ENCODE results near the gene ABCB4.
A peak's percentile ranks its signal among the peaks of the same experiment; 100 is the strongest.

Gene ABCB4

DNA sequence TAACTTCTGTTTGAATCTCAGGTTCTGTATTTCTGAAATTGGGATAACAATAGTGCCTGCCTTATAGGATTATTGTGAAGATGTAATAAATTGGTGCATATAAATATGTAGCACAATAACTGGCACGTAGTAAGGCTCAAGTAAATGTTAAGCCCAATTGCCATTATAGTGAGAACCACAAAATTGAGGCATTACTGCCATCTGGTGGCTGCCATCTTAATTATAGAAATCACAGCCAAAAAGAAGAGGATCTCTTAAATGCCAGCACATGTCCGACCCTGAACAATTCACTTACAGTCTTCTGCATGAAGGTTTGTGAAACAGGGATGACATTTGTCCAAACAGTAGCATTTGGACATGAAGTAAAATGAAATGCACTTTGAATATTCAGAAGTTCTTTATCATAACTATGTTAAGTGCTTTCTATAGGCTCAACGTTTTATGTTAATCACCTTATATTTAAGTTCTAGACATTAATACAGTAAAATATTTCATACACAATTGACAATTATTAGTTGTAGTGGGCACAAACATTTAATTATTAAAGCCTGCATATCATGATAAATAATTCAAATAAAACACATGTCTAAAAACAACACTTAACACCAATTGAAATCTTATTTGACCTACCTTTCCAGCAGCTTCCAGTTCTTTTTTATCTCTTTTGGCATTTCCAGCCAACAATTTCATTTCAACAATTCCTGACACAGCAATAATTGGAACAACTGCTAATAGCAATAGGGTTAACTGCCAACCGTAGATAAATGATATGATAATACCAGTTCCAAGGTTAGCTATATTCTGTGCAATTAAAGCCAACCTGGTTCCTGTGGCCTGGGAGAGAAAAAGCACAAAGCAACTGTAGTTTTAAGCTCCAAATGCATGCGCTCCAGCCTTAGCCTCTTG is 58.5 kb downstream of the ABCB4 start:
- DNase-seq, result peak; percentile 35

DNA sequence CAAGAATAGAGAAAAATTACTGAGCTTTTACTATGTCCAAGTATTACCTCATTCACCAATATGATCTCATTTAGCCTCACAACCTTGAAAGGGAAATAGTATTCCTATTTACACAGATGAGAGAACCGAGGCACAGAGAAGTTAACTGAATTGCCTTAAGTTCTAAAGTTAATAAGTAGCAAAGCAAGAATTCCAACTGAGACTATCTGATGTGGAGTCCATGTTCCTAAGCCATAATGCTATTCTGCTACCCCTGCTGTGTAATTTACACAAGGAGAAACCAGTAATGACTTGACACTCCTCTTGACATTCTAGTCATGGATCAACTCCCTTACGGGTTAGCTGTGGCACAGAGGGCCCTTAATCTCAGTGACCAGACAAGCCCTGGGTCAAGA is 60.7 kb downstream of the ABCB4 start:
- DNase-seq, result no peak

DNA sequence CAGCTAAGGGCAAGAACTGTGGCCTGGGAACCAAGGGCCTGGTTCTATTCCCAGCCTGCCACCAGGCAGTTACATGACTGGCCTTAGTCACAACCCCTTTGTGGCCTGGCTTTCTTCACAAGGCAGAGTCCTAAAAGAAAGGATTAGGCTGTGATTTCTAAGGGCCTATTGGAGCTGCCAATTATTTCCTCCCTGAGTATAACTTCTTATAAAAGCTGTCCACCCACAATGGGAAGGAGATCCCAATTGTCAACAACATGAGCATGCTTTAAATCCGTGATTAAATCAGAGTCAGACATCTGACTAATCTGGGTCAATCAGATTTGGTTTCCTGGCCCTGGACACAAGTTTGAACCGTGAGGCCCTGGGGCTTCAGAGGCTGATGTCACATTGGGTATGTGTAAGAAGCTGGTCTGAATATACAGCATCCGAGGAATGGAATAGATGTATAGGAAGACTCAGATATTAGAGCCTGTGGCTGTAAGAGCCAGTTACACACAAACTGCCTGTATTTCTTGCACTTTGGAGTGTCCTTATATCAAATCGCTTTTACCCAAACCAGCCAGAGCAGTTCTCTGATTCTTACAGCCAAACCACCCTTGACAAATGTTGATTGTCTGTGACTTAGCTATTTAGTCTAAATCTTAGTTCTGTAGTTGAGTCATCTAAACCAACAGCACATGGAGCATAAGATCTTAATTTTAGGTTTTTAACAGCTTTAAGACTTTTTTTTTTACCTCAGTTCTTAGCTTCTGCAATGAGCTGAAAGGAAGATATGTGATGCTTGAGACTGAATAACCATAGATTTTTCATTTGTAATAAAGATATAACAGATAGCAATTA is 61.3 kb downstream of the ABCB4 start:
- DNase-seq, result no peak

DNA sequence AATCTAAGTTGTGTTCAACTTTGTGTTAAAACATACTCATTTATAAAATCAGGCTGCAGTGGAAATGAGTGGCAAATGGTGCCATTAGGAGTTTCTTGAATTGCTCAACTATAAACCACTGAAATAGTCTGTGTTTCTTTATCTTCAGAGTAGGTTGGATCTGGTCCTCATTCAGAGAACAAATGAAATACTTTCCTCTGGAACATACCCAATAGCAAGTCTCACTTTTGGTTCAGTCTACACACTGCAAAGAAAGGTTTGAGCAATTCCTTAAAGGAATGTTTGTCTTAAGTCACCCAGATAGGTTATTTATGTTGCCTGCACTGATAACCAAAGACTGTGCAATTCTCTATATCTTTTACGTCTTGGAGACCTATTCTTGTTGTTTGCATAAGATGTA is 62.5 kb downstream of the ABCB4 start:
- DNase-seq, result no peak

DNA sequence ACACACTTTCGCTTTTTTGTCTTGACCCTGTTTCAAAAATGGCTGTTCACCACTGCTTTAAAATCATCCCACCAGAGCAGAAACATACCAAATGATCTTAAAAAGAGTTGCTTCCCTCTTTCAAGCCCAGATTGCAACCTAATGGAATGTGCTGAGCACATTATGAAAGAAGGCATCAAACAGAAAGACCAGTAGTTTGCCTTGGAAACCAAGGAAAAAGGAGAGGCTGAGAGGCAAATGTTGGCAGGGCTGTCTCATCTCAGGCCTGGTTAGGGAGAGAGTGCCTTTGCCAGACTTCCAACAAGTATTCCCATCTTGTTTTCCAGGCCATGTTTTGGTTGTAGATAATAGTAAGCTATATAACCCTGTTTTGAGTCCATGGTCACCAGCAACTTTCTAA is 64.3 kb downstream of the ABCB4 start:
- no peak for DNase-seq

DNA sequence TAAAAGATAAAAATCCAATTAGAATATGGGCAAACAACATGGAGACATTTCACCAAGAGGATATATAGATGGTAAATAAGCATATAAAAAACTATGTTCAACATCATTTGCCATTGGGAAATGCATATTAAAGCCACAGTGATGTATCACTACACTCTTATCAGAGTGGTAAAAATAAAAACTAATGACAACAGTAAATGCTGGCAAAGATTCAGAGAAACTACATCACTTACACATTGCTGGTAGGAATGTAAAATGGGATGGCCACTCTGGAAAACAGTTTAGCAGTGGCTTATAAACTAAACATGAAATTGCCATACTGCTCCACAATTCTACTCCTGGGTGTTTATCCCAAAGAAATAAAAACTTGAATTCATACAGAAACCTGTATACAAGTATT is 70.8 kb downstream of the ABCB4 start:
- no peak for DNase-seq

DNA sequence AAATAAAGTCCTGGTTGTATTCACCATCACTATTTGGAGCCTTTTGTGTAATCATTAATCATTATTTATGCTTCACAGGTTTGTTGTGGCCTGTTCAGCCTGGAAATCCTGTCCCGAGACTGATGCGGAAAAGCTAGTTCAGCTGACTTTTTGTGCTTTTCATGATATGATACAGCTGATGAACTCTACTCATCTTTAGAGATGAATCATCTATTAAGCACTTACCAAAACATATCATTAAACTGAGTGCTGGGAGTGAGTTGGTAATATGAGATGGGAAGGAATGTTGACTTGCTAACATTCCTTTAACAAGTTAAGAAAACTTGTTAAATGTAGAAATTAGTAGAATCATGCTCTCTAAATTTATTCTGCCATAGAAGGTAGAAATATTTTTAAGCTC is 77.0 kb downstream of the ABCB4 start:
- no peak for DNase-seq

DNA sequence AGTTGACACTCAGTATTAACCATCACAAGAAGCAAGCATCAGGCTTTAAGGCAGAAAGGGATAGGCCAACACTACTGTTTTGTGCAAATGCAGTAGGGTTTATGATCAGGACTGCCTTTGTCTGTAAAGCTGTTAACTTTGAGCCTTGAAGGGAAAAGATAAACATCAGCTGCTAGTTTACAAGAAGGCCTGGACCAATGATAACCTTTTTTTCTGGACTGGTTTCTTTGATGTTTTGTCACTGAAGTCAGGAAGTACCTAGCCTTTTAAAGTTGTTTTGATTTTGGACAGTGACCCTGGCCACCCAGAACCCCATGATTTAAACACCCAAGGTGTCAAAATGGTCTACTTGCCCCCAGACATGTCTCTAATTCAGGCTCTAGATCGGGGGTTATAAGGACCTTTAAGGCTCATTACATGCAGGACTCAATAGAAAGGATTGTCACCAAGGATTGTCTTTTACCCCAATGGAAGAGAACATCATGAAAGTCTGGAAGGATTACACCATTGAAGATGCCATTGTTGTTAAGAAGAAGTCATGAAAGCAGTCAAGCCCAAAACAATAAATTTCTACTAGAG is 79.9 kb downstream of the ABCB4 start:
- no peak for DNase-seq

DNA sequence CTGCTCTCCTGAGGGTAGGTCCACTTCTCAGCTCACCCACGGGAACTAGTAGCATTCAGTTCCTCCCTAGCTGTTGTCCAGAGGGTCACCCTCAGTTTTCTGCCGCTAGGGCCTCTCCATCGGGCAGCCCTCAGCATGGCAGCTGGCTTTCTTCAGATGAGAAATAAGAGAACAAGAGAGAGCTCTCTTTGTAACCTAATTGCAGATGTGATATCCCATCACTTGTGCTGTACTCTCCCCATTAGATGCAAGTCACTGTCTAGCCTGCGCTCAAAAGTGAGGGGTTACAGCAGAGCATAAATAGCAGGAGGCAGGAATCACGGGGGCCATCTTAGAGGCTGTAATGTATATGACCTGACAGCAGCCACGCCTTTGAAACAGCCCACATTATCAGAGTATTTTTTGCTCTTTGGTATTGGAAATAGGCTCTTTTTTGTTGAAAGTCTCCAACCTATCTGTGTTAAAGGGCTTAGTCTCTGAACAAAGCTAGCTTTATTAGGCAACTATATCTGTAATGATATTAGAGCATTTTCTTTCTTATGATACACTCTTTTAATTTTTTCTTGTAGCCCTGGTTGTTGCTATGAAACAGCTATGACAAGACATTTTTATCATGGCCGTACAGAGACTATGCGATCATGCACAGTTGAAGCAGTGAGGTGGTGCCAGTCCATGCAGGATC is 84.3 kb downstream of the ABCB4 start:
- no peak for DNase-seq

DNA sequence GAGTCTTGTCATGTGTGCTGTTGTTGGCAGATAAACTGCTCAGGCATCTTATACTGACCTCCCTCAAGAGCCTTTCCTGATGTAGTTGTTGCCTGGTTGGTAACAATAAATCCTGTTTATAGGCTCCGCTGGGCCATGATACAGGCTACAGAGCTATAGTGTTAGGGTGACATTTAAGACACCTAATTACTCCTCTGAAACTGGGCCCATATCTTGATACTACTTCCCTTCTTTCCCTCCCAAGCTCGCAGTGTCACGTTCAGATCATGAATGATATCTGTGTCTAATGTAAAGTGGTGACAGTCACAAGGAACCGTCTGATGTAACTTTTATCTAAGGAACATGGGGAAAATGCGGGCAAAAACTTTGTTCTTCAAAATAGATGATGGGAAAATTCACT is 94.6 kb downstream of the ABCB4 start:
- DNase-seq, result no peak

DNA sequence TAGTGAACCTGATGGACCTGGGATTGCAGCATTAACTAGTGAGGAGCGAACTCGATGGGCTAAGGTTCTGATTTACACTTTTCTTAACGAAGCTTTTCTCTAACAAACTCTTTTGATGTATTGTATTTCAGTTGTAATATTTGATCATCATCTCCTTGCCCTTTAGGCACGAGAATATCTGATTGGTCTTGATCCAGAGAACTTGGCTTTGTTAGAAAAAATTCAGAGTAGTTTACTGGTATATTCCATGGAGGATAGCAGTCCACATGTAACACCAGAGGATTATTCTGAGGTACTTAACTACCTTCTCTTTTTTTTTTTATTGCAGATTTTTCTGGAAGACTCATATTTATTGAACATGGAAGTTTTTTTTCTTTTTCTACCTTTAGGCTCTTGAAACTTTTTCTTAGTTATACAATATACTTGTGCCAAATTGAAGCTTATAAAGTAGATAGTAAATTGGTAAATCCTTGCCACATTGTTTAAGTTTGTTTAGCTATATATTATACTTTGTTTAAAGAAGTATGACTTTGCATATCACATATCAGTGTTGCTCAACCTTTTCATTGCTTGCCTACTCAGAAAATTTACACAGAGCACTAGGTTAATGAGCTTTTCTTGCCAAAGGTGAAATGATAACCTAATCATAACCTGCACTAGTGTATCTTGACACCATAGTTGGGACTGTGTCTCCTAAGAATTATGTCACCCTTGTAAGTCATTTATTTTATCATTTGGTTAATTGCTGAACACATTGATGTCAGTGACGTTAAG is 99.6 kb downstream of the ABCB4 start:
- DNase-seq, result peak; percentile 3

DNA sequence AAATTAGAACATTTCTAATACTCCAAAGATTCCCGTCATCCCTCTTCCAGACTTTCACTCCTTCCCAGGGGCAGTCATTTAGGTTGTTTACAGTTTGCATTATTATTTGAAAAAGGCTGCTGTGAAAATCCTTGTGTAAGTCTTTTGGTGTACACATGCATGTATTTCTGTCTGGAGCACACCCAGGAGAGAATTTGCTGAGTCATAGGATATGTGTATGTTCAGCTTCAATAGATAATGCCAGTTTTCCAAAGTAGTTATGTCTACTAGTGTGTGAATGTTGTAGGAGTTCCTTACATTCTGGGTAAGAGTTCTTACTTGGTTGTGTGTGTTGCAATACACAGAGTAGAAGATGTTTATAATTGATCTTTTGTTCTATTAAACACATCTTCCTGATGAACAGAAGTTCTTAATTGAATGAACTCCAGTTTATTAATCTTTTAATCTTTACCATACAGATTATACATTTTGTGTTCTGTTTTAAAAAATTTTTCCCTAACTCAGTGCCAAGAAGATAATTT is 104.8 kb downstream of the ABCB4 start:
- DNase-seq, result no peak

DNA sequence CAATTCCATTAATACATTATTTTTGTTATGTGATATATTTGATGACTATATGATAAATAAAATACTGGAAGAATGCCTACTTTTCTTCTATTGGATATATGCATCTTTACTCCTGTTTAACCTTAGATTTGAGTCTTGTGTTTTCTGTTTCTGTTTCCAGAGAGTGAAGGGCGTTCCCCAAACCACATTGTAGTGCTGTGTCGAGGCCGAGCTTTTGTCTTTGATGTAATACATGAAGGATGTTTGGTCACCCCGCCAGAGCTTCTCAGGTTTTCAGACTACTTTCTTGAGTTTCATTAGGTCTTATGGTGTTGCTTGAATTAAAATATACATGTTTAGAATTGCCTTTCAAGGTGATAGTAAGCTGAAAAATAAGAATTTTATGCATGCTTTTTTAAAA is 106.3 kb downstream of the ABCB4 start:
- DNase-seq, result no peak

DNA sequence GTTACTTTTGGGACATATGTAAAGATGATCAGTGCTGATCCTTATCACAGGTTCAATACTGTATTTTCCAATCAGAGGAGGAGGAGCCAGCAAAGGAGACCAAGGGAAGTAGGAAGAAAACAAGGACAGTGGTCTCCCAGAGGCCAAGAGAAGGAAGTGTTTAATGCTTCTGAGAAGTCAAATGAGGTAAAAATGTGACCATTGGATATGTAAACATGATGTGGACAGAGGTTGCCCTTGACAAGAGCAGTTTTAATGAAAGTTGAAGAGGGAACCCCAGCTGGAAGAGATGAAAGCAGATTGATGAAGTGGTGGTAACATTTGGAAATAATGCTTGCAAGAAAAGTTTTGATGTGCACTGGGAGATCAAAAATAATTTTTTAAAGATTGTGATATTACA is 111.2 kb downstream of the ABCB4 start:
- no peak for DNase-seq

DNA sequence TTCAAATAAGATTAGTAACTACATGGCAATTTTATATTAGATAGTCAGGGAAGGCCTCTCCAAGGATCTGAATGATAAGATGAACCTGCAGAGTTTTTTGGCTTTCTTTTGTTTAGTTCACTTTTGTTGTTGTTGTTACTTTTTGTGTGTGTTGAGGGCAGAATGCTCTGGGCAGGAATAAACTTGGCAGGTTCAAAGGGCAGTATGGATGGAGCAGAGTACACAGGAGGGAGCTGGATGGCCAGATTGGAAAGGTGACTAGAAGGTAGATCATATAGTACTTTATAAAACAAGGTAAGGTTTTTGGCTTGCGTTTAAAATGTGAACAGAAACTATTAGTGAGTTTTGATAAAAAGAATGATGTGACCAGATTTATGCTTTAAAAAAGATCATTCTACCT is 112.1 kb downstream of the ABCB4 start:
- DNase-seq, result no peak

DNA sequence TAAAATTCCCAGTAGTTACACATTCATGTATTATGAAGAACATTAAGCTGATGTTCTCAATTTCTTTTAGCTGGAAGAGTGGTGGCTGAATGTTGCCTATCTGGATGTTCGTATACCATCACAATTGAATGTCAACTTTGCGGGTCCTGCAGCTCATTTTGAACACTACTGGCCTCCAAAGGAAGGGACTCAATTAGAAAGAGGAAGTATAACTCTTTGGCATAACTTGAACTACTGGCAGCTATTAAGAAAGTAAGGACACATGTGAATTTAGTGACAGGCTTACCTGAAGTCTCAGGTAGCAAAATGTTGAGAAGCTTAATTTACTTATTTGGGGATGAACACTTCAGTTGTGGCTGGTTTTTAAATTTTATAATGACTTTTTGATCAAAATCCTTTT is 114.2 kb downstream of the ABCB4 start:
- no peak for DNase-seq

DNA sequence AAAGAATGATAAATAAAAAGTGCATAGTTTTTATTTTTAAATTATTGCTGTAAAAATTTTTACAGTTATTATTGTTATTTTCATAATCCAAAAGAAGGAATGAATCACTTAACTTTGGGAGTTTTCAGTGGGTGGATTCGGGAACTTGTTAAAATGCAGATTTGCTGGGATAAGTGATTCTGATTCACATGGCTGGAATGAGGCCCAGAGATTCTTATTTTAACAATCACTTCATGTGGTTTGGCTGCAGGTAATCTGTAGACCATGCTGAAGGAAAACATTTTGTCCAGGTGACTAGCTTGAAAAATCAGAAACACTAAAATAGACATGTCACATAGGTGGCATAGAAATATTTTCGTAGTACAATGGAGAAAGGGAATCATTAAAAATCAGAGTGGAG is 116.1 kb downstream of the ABCB4 start:
- no peak for DNase-seq

DNA sequence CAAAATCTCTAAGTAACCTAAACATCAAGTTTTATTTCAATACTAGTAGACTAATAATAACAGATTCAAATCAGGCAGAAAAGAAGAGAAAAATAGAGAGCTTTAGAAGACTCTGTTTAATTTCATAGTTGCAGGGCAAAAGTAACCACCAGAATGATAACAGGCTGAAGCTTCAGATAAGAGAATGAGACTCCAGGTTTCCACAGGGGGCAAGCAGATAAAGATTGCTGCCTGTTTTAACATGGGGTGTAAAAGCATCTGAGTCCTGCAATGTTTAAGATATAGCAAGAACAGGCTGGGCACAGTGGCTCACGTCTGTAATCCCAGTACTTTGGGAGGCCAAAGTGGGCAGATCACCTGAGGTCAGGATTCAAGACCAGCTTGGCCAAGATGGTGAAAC is 119.0 kb downstream of the ABCB4 start:
- no peak for DNase-seq

DNA sequence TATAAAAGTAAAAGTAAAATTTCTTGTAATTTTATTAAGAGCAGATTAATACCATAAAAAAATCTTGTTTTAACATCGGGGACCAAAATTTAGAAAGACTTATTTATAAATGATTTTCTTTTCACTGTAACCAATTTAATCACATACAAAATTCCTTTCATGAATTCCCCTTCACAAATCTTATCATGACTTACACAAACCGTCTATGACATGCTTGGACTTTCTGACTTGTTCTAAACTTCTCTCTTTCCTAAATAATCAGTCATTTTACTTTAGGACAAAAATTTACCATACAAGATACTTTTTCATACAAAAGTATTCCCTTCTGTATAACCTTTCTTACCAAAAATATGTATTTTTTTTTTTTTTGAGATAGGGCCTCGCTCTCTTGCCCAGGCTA is 120.7 kb downstream of the ABCB4 start:
- no peak for DNase-seq

All from NCI-H2029 (cell line).